Heart right ventricle (tissue), 16 donors: ENCODE results near the gene HARBI1. TPM values are rescaled to one million over a fixed set of nuclear protein-coding genes. Genes with fewer than 3 reads are reported as not detected.

ENCODE experiments used
- ATAC-seq, 8 donors: fragments of 200-7000 bp; cut with Tn5 transposase; one replicate each; pipeline ENCODE4 v1.9.1; 2020; ENCODE audit warnings: mild to moderate bottlenecking in 8 of 8, moderate library complexity in 8 of 8, moderate number of reproducible peaks in 1 of 8
- DNase-seq, 2 donors: peaks; one replicate each; pipeline ENCODE4 v3.0.0-alpha.2; 2020
- H3K27ac ChIP-seq, 10 donors: fragments of 200-600 bp; sonication (generic) in 2 of 10; one replicate each; pipeline versions ENCODE4 v1.5.0 to v1.8.0; 2020 to 2022; ENCODE audit warnings: mild to moderate bottlenecking in 3 of 10
- H3K27me3 ChIP-seq, 7 donors: fragments of 200-600 bp; one replicate each; pipeline ENCODE4 v1.8.0; 2021 to 2022; ENCODE audit warnings: mild to moderate bottlenecking in 2 of 7
- H3K36me3 ChIP-seq, 9 donors: fragments of 200-600 bp; sonication (generic) in 1 of 9; one replicate each; pipeline versions ENCODE4 v1.5.0 to v1.8.0; 2020 to 2022; ENCODE audit warnings: mild to moderate bottlenecking in 2 of 9
- H3K4me1 ChIP-seq, 9 donors: fragments of 200-600 bp; sonication (generic) in 1 of 9; one replicate each; pipeline versions ENCODE4 v1.5.0 to v1.8.0; 2020 to 2022; ENCODE audit warnings: mild to moderate bottlenecking in 4 of 9
- H3K4me3 ChIP-seq, 10 donors: fragments of 200-600 bp; sonication (generic) in 2 of 10; one replicate each; pipeline versions ENCODE4 v1.5.0 to v1.8.0; 2020 to 2022; ENCODE audit warnings: mild to moderate bottlenecking in 7 of 10, moderate library complexity in 2 of 10
- H3K9me3 ChIP-seq, 11 donors: fragments of 200-600 bp in 10 of 11; sonication (generic) in 2 of 11; one replicate each; pipeline versions ENCODE4 v1.5.0 to v1.8.0; 2013 to 2022; ENCODE audit warnings: mild to moderate bottlenecking in 2 of 11, control low read depth in 1 of 11, moderate library complexity in 1 of 11
- CTCF ChIP-seq, 9 donors: fragments of 200-600 bp; sonication (generic) in 2 of 9; IDR thresholded peaks; one replicate each; pipeline versions ENCODE4 v1.5.0 to v1.8.0; 2021 to 2022; ENCODE audit warnings: antibody characterized with exemption in 9 of 9, mild to moderate bottlenecking in 5 of 9, moderate library complexity in 1 of 9
- WGBS, 2 donors: extraction: QIAGEN DNeasy Blood & Tissue Kit; methylation state at CpG; one replicate each; pipeline ENCODE4 v1.1.7; 2013; ENCODE audit warnings: inconsistent platforms in 1 of 2; 5-methylcytosine and 5-hydroxymethylcytosine counted together
- intact Hi-C, 10 donors: fragments of 100-400 bp; cut with DNase I; formaldehyde crosslinking; loops; one replicate each; pipeline versions ENCODE4 v1.11.1 to v1.14.2; 2022
- polyA plus RNA-seq, 2 donors: library from polyadenylated mRNA; stranded (reverse); fragments of 200-250 nt; gene quantifications; one replicate each; pipeline ENCODE4 v1.2.3, GENCODE V29; 2013
- total RNA-seq, 10 donors: library from RNA; stranded (reverse); fragmentation: NEBNext Ultra II Directional in 3 of 10; extraction: Animal tissue kit (Norgen Biotek cat#: 25700) in 3 of 10; gene quantifications; one replicate each; pipeline versions ENCODE4 v1.2.1 to v1.2.4, GENCODE V29; 2021 to 2023
- donor health status: Arrhythmogenic right ventricular cardiomyopathy.
- donor health status: ischemic (EF 13 %, LVEDD 7.1; RV severe dilation, severe dysfunction).
- donor health status: healthy with polysubstance abuse.
- donor health status: DM: no; HTN: yes; CAD: no.
- donor health status: DM: no; HTN: no; CAD: no.
- donor health status: ischemic (EF 25% LVEDD 6.9; RV normal size, moderate dysfunction).
- donor health status: ischemic (EF 25% LVEDD 5.7; RV mildly dilated, moderate dysfunction).
- donor health status: healthy.
- donor health status: DM: yes; HTN: yes; CAD: no.
- donor health status: Ischemic cardiomyopathy.
- donor health status: ischemic (EF 35%, LVEDD 5.7; RV mildly dilated, moderate dysfunction).
- donor health status: nonischemic (EF 11% LVEDD 7.7; RV severe dilation, severe dysfunction).
- donor health status: DM: yes; HTN: yes; CAD: no.
- donor health status: PGD.
- donor health status: ischemic (EF 29% LVEDD 5.4; RV normal size, mild dysfunction).
- donor health status: nonischemic (EF 23%, LVEDD 6.1; RV moderate dilation, normal function).

Gene HARBI1
- total and polyA plus RNA-seq, 12 donors, result 1.7 to 4.4 (median 3.0) TPM

GRCh38 chr11:46649180-46649738 is 32.2 kb upstream of the HARBI1 start:
- peak in 1 of 2 donors; percentile 84 for DNase-seq
- Histone ChIP-seq H3K27ac (peak overlapping the region; percentile 39 to 85 (median 76)), H3K36me3 (peaks cover 0 to 96% (median 41%) of the 10 kb centered on the region in 9 donors), H3K4me1 (peaks cover 2 to 38% (median 24%) of the 10 kb centered on the region in 9 donors), H3K27me3 (no peaks in the 10 kb centered on the region), H3K9me3 (no peaks in the 10 kb centered on the region), H3K4me3 (peak overlapping the region in 1 of 10 donors; percentile 5)
- ATAC-seq, result peak; percentile 66 to 97 (median 94)
- 7 to 35% methylated on average over 2 of the region's 2 CpGs for WGBS, 2 donors
- no peak for TF ChIP-seq CTCF (IDR thresholded peaks at IDR 0.05)
- intact Hi-C loops, result loop anchor here in 1 of 10 donors (2.0 kb wide), 1 partner anchor 48 kb away; no protein-coding TSS in a partner anchor

GRCh38 chr11:46643986-46644385 is 27.0 kb upstream of the HARBI1 start:
- Histone ChIP-seq H3K4me3 (no peak overlapping the region), H3K9me3 (no peaks in the 10 kb centered on the region), H3K27me3 (no peaks in the 10 kb centered on the region), H3K27ac (no peak overlapping the region), H3K4me1 (peaks cover 2 to 17% (median 12%) of the 10 kb centered on the region in 9 donors), H3K36me3 (peaks cover 0 to 83% (median 31%) of the 10 kb centered on the region in 9 donors)
- TF ChIP-seq CTCF (IDR thresholded peaks at IDR 0.05), result no peak
- DNase-seq (no peak), ATAC-seq (no peak)
- intact Hi-C loops, result no loop called here

- ATAC-seq (no peak), DNase-seq (no peak)
- TF ChIP-seq CTCF (IDR thresholded peaks at IDR 0.05), result no peak
- 79 to 95% methylated on average over 3 of the region's 3 CpGs for WGBS, 2 donors
- H3K27ac ChIP-seq, result no peak overlapping the region
- peaks cover 0 to 87% (median 31%) of the 10 kb centered on the region in 9 donors for H3K36me3 ChIP-seq
- H3K4me1 ChIP-seq, result peaks cover 2 to 12% (median 8%) of the 10 kb centered on the region in 9 donors
- H3K27me3 ChIP-seq, result no peaks in the 10 kb centered on the region
- H3K9me3 ChIP-seq, result no peaks in the 10 kb centered on the region
- no peak overlapping the region for H3K4me3 ChIP-seq
- intact Hi-C loops, result no loop called here
These were observed 26.5 kb upstream of the HARBI1 start for GRCh38 chr11:46643531-46643930.

GRCh38 chr11:46642627-46643335 is 25.8 kb upstream of the HARBI1 start:
- Histone ChIP-seq H3K27me3 (no peaks in the 10 kb centered on the region), H3K4me1 (peaks cover 0 to 5% (median 1%) of the 10 kb centered on the region in 9 donors), H3K9me3 (no peaks in the 10 kb centered on the region), H3K27ac (no peak overlapping the region), H3K4me3 (no peak overlapping the region), H3K36me3 (peaks cover 0 to 88% (median 33%) of the 10 kb centered on the region in 9 donors)
- intact Hi-C loops, result no loop called here
- no peak for DNase-seq
- no peak for TF ChIP-seq CTCF (IDR thresholded peaks at IDR 0.05)
- no peak for ATAC-seq
- WGBS, 2 donors, result 89 to 92% methylated on average over 8 of the region's 8 CpGs
